ENCODE results near the gene RTN4R.
"Not testable (repeated sequence)": the region's sequence is repeated elsewhere in the genome, so short reads cannot be mapped to it uniquely, and the experiment has no call there.

Gene RTN4R

DNA sequence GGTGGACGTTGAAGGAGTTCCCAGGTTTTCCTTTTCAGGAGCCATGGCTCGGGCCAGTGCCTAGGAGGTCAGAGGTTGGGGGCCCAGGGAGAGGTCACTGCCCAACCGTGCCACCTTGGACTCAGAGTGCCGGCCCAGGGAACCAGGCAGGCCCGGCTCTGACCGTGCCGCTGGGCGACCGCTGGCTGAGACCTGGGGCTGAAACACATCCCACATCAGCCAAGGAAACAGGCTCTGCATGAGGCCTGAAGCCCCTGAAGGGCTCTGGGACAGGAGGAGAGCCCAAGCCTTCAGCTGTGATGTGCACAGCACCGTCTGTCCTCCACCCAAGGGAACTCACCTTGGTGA, 21.9 kb upstream of the RTN4R start:
- FAIRE-seq (no peak), DNase-seq (ENCODE audit: extremely low spot score, insufficient read length, low read depth) (no peak)

DNA sequence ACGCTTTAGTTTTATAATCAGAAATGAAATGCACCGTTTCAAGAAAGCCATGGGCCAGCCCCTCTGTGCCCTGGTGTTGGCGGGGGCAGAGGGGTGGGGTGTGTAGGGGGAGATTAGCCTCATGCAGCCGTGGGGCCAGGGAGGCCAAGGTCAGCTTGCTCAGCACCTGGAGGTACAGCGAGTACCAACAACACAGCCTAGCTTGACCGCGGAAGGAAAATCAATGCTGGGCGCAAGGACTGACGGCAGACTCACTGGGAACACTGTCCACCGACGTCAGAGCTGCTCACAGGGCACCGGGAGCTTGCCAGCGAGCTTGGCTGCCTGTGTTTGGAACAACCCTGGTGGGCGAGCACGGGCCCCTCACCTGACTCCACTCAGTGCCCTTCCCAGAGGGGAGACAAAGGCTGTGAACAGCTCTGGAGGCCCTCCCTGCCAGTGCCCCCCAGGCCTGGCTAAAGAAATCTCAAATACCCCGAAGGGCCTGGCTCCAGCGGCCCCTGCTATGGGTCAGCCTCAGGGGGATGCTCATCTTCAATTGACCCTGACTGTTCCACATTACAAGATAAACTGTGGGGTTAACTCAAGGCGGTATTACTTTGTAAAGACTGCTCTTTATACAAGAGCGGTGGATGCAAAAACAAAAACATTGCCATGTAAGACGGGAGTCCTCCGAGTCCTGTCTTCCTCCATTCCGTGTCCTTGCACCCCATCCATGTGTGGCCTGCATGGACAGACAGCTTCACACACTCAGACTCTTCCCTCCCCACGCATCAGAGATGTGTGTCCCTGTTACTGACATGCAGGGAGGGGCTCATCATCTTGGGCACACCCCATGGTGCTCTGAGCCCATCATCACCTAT, 21.3 kb upstream of the RTN4R start:
- DNase-seq (ENCODE audit: extremely low spot score, insufficient read length, low read depth); FAIRE-seq: not testable (repeated sequence)

DNA sequence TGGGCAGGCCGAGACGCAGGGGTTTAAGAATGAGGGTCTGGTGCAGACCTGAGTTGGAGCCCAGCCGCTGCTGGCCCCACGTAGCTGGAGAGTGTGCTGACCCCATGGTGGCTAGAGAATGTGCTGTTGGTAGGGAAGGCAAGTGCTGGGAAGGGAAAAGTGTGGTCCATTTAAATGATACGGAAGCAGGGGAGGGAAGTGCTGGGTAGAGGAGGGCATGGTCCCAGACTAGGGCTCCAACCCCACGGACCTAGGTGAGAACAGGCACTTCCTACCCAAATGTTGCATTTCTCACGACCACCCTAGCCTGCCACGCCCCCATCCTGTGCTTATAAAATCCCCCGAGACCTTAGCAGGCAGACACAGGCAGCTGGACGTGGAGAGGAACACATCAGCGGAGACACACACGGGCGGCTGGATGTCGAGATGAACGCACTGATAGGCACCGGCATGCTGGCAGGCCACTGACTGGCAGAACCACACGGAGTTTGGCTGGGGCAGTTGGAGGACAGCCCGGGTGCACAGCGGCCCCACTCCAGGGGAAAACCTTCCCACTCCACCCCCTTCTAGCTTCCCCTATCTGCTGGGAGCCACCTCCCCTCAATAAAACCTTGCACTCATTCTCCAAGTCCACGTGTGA, 18.8 kb upstream of the RTN4R start:
- DNase-seq (ENCODE audit: extremely low spot score, insufficient read length, low read depth): not testable (repeated sequence)
- FAIRE-seq: peak; percentile 12

DNA sequence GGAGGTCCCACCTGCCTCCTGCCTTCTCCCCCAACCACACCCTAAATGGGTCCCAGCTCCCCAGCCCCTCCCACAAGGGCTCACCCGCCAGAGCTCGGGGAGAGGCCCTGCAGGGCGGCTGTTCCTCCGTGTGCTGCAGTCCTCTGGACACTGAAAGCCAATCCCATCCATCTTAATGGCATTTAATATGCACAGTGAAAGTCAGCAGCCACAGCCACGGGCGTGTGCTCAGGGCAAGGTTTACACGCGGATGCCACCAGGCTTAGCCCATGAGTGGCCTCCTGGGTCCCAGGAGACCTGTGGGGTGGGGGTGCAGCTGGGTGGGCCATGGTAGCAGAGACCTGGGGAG, 18.2 kb upstream of the RTN4R start:
- not testable (repeated sequence) for DNase-seq (ENCODE audit: extremely low spot score, insufficient read length, low read depth); FAIRE-seq

DNA sequence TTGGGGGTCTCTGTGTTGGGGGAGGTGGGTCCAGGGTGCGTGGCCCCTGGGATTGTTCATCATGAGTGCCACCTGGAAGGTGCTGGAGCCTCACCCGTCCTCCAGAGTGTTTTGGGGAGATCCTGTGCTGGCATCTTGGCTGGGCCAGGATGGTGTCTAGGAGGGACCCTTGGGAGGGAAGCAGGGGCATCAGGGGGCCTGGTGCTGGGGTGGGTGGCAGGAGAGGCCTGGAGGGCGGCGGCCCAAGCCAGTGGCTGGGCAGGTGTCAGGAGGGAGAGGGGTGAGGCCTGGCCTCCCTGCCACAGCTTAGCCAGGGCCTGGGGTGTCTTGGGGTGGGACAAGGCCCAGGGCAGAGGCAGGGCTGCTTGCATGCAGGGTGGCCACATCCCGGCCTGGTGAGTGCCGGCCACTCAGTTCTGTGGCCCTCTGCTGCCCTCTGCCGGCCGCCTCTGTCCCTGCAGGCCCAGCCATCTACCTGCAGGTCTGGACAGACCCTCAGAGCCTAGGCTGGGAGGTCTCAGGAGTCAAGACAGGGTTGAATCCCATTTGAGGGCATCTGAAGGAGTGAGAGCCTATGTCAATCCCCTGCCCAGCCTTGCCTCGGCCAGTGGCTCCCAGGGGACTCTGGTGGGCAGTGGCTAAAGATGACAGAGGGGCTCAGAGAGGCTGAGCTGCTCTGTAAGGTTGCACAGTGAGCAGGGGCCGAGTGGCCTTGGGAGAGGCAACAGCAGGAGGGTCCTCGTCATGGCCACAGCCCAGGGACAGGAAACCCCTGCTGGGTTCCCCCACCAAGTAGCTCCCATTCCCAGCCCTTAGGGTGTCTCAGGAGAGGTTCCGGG, 17.6 kb upstream of the RTN4R start:
- FAIRE-seq (peak; percentile 63), DNase-seq (ENCODE audit: extremely low spot score, insufficient read length, low read depth) (peak; percentile 33)

DNA sequence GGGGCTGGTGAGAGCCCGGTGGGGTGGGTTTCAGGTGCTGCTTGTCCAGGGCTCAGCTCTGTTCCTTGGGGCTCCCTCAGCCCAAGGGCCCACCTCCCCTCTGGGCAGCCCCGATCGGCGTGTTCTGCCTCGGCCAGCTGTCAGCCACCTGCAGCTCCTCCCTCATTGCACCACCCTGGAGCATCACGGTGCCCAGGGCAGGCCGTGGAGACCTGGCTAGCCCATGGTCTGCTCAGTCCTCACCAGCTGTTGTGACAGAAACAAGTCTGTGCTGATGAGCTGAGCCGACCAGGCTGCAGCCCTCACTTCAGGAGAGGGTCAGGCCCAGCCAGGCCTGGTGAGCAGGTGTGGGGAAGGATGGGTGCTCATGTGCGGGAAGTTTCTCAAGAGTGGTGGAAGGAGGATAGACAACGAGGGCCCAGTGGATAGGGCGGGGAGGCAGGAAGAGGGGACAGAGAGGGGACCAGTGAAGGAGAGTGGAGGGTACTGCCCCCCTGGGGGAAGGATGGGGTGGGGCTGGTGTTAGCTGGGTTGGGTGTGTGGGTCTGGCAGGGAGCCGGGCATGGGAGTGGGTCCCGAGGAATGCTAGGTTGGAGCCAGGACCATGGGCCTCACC, 16.5 kb upstream of the RTN4R start:
- no peak for DNase-seq (ENCODE audit: extremely low spot score, insufficient read length, low read depth)
- FAIRE-seq: no peak

DNA sequence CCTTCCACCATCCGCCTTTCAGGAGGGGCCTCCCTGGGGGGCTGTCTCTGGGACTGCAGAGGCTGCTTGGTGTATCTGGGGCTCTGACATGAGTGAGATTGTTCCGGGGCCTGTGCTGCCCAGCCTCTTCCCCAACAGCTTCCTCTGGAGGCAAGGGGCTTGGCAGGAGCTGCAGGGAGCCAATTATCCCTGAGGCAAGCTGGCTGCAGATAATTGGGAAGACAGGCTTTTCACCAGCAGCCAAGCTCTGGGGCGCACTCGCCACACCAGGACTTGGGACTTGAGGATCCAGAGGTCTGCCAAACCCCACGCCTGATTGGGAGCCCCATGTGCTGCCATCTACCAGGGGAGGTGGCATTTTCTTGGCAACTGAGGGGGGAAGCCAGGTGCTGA, 15.6 kb upstream of the RTN4R start:
- no peak for DNase-seq (ENCODE audit: extremely low spot score, insufficient read length, low read depth)
- no peak for FAIRE-seq

DNA sequence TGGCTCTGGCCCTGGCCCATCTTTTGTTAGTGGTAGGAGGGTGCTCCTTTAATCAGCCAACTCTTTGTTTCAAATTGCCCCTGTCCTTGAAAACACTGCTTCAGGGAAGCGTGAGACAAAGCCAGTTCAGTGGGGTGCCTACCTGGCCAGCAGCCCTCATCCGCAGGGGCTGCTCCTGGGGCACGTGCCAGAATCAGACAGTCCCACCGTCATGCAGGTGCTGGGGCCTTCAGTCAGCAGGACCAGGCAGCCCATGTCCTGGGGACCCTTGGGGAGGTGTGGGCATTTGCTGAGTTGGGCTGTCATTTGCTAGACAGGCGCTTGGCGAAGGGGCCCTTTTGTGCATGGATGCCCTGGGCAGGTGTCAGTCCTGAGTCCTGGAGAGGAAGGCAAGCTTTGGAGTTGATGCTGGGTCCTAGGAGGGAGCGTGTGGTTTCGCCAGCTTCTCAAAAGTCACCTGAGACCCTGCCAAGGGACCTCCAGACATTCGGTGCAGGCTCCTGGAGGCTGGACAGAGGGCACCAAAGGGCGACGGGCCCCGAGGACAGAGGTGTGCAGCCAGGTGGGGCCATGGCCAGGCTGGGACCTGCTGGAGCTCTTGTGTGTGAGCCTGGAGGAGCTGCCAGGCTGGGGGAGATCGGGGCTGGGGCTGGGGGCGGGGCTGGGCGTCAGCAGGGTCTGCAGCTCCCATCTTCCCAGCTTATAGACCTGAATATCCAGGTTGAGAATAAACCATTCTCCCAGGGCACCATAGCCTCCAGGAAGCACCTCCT, 15.0 kb upstream of the RTN4R start:
- DNase-seq (ENCODE audit: extremely low spot score, insufficient read length, low read depth) (no peak), FAIRE-seq (no peak)

DNA sequence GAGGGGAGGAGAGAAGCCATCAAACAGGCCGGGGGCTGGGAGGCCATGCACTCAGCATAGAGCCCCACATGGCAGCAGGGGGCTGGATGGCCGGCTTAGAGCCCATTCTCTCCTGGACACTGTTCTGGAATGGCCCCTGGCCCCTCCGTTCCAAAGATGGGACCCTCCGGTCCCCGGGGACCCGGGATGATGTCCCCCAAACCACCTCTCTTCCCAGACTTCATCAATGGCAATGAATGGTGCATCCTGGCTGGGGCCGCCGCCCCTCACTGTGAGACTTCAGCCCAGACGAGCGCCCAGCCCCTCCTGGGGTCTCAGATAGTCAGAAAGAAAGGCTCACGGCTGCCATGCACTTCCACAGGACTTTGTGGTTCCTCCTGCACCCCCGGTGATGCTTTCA, 13.8 kb upstream of the RTN4R start:
- FAIRE-seq (no peak), DNase-seq (ENCODE audit: extremely low spot score, insufficient read length, low read depth) (no peak)

DNA sequence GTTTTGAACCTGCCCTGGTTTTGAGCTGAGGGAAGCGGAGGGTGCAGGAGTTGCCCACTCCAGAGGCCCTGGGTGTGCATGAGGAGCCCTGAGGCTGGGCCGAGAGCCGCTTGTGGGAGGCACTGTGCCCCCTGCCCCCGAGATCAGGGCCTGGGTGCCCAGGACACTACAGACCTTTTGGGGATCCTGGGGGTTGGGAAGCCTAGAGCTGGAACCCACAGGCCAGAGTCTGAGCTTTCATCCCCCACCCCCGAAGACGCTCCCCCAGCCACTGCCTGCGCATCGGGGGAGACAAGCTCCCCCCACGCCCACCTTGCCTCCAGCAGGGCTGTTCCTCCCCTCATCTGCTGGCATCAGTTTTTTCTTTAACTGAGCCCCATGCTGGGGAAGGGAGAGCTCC, 13.4 kb upstream of the RTN4R start:
- not testable (repeated sequence) for FAIRE-seq; DNase-seq (ENCODE audit: extremely low spot score, insufficient read length, low read depth)

DNA sequence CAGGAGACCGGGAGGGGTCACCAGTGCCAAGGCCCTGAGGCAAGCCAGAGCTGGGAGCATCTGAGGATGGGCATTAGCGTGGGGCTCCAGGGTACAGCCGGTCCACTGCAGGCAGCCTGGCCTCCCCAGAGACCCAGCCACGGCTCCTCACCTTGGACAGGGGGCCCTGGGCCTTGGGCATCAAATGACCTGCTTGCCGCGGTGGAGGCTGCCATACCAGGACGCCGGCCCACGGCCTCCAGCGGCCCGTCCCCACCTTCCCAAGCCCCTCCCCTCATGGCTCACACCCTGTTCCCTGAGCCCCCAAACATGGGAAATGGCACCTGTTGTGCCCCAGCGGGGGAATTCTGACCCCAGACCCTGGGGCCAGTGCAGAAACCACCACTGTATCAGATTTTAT, 12.7 kb upstream of the RTN4R start:
- DNase-seq (ENCODE audit: extremely low spot score, insufficient read length, low read depth) (no peak), FAIRE-seq (no peak)

DNA sequence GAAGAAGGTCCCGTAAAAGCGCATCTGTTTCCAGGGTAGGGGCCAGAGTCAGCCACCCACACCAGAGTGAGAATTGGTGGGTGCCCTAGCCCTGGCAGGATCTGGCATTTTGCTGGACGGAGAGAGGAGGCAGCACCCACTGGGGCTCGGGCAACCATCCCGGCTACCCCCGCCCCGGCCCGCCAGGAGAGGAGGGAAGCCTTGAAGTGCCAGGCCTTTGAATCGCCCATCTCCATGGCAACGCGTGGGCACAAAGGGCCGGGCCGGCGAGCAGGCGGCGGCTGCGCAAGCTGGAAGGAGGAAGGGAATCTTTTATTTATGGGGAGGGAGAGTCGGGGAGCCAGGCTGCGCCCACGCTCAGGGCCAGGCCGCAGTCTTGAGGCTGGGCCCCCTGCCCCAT, 12.0 kb upstream of the RTN4R start:
- not testable (repeated sequence) for FAIRE-seq; DNase-seq (ENCODE audit: extremely low spot score, insufficient read length, low read depth)

DNA sequence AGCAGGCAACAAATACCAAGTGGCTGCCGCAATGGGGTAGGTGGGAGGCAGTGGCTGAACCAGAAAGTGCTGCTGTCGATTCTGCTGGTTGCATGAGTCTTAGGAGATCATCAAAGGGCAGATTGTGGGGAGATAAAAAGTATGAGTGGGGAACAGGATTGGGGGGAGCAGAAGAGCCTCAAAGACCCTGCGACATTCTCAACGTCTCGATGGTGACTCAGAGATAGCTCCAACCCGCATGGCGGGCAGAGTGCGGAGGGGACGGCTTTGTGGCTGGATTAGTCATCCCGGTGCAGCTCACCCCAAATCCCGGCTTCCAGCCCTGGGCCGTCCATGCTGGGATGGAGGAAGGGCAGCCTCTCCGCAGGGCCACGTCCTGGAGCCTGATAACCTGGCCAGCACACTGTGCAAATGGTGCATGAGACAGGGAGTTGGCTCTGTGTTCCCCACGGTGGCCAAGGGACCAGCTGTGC, 11.6 kb upstream of the RTN4R start:
- DNase-seq (ENCODE audit: extremely low spot score, insufficient read length, low read depth) (no peak), FAIRE-seq (no peak)

DNA sequence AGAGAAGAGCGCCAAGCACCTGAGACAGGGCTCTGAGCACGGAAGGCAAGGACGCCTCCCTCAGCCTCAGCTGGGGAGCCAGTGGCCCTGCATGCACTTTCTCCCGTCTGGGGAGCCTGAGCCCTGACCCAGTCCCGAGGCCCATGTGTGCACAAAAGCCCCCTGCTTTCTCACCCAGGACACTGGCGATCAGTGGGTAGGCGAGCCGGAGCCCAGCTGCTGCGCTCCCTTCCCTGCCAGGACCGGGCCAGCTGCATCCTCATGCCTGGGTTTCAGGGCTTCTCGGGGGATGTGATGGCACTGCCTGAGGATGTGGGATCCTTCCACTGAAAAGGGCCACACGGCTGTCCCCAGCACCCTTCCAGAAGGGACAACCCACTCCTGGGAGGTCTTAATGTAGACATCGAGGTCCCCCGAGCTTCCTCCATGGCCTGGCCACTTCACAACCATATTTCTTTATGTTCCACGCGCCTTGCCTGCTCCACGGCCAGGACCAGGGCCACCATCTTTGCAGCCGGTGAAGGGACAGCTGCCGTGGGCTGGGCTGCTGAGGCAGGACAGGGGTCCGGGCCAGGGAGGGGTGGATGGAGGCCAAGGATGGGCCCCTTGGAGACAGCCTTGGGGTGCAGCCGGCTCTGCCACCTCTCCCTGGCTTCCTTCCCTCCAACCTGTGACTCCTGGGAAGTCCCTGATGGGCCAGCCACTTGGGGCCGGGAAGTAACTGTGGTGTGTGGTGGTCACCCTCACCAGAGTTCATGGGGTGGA, 10.8 kb upstream of the RTN4R start:
- not testable (repeated sequence) for FAIRE-seq

DNA sequence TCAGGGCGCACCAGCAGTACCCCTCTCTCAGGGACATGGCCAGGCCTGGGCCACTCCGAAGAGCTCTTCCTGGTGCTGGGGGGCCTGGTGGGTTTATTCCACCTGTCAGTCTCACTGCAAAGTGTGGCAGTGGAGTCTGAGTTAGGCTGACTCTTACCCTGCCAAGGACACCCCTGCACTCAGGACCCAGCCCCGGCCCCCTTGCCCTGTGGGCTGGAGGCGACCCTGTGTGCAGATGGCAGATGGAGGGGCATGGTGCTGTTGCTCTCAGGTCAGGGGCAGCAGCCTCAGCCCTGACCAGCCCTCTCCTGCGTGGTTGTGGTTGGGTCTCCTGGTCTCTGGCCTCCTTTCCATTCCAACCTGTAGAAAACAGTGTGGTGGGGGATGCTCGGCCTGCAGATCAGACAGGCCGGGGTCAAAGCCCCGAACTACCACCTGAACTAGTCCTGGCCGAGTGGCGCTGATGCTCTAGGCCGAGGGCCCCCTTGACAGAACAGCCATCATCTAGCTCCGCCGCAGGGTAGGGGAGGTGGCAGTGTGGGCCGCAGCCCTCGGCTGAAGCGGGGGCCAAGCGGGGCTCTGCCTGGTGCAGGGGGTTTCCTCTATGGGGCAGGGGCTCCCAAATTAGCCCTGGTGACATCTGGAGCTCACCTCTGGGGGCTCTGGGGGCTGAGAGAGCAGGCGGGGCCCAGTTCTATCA, 10.0 kb upstream of the RTN4R start:
- not testable (repeated sequence) for DNase-seq (ENCODE audit: extremely low spot score, insufficient read length, low read depth); FAIRE-seq

More for the DNA sequence above, 10.8 kb upstream of the RTN4R start:
- DNase-seq (ENCODE audit: extremely low spot score, insufficient read length, low read depth): not testable (repeated sequence)

DNA sequence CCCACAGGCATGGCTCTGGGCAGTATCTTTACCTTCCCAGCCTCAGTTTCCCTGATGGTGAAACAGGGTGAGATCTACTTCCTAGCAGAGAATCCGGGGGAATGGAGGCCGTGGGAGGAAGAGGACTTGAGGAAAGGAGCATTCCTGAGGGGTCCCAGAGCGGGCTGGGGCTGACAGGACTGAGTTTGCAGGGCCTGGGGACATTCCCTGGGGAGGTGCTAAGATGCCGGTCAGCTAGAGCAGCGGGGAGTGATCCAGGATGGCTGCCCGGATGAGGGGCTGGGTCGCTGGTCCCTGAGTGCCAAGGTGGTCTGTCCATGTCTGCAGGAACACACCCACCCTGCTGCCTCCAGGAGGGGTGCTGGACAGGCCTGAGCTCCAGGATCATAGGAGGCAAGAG, 8.3 kb upstream of the RTN4R start:
- FAIRE-seq (no peak), DNase-seq (ENCODE audit: extremely low spot score, insufficient read length, low read depth) (no peak)

DNA sequence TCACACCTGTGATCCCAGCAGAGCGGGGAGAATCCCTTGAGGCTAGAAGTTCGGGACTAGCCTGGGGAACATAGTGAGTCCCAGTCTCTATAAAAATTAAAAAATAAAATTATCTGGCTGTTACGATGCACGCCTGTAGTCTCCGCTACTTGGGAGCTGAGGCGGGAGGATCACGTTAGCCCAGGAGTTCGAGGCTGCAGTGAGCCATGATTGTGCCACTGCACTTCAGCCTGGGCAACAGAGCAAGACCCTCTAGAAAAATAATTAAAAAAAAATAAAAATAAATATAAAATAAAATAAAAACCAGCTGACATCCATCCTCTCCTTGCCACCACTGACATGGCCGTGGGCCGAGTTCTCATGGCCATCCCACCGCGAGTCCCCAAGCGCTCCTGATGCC, 7.7 kb upstream of the RTN4R start:
- FAIRE-seq (no peak), DNase-seq (ENCODE audit: extremely low spot score, insufficient read length, low read depth) (no peak)

DNA sequence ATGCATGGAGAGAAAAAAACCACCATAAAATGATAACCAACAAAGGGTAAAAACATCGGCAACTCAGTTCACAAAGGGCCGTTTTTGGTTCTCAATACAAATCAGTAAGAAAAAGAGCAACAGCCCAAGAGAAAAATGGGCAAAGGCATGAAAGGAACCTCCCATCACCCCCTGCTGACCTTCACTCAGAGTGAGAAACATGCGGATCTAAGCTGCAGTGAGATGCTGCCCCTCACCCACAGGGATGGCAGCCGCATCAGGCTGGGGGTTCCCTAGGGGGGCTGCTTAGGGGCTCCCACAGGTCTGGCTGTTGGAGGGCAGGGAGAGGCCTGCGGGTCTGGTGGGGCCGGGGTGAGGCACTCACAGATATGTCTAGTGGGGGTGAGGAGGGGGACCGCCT, 7.2 kb upstream of the RTN4R start:
- FAIRE-seq; DNase-seq (ENCODE audit: extremely low spot score, insufficient read length, low read depth): not testable (repeated sequence)
